NCI-H1417 (cell line): Measurements from ENCODE around the gene TUBA8.
"Not testable (repeated sequence)": the region's sequence is repeated elsewhere in the genome, so short reads cannot be mapped to it uniquely, and the experiment has no call there.

Source experiments
- DNase-seq, 3 experiments: peaks; one replicate each; lab custom pipeline; 2025; lab: John Stamatoyannopoulos, UW

Gene TUBA8

GRCh38 chr22:18105981-18106380 is 4.6 kb upstream of the TUBA8 start:
- not testable (repeated sequence) for DNase-seq

GRCh38 chr22:18106550-18107341 is 3.9 kb upstream of the TUBA8 start:
- DNase-seq = not testable (repeated sequence)

GRCh38 chr22:18108187-18108586 is 2.4 kb upstream of the TUBA8 start:
- no peak for DNase-seq

GRCh38 chr22:18109410-18110193 is 1.0 kb upstream of the TUBA8 start:
- DNase-seq = peak in 1 of 3 experiments; percentile 20

- DNase-seq = no peak
These were observed 547 bp downstream of the TUBA8 start for GRCh38 chr22:18110954-18111758.

- DNase-seq = no peak
These were observed 1.2 kb downstream of the TUBA8 start for GRCh38 chr22:18111759-18112330.

- DNase-seq = no peak
These were observed 1.8 kb downstream of the TUBA8 start for GRCh38 chr22:18112440-18112839.

- no peak for DNase-seq
These were observed 3.2 kb downstream of the TUBA8 start for GRCh38 chr22:18113680-18114394.

GRCh38 chr22:18114495-18114894 is 3.9 kb downstream of the TUBA8 start:
- peak in 1 of 3 experiments; percentile 33 for DNase-seq

GRCh38 chr22:18114976-18115652 is 4.5 kb downstream of the TUBA8 start:
- DNase-seq = no peak

GRCh38 chr22:18115906-18116371 is 5.3 kb downstream of the TUBA8 start:
- no peak for DNase-seq

- DNase-seq = no peak
These were observed 6.0 kb downstream of the TUBA8 start for GRCh38 chr22:18116634-18117033.

- no peak for DNase-seq
These were observed 7.8 kb downstream of the TUBA8 start for GRCh38 chr22:18118345-18118915.

- DNase-seq = no peak
These were observed 9.0 kb downstream of the TUBA8 start for GRCh38 chr22:18119409-18120110.

GRCh38 chr22:18120857-18121256 is 10.2 kb downstream of the TUBA8 start:
- no peak for DNase-seq

GRCh38 chr22:18121506-18121905 is 10.9 kb downstream of the TUBA8 start:
- no peak for DNase-seq

GRCh38 chr22:18121954-18122554 is 11.4 kb downstream of the TUBA8 start:
- no peak for DNase-seq

- not testable (repeated sequence) for DNase-seq
These were observed 12.9 kb downstream of the TUBA8 start for GRCh38 chr22:18123476-18124025.

- DNase-seq = no peak
These were observed 16.0 kb downstream of the TUBA8 start for GRCh38 chr22:18126606-18127005.
